ENCODE results near the gene KCNMA1. TPM values are rescaled to one million over a fixed set of nuclear protein-coding genes. Genes with fewer than 3 reads are reported as not detected.

KCNMA1 gene
- total RNA-seq, 1 donor from 2014 or later, result 2.2 TPM

DNA sequence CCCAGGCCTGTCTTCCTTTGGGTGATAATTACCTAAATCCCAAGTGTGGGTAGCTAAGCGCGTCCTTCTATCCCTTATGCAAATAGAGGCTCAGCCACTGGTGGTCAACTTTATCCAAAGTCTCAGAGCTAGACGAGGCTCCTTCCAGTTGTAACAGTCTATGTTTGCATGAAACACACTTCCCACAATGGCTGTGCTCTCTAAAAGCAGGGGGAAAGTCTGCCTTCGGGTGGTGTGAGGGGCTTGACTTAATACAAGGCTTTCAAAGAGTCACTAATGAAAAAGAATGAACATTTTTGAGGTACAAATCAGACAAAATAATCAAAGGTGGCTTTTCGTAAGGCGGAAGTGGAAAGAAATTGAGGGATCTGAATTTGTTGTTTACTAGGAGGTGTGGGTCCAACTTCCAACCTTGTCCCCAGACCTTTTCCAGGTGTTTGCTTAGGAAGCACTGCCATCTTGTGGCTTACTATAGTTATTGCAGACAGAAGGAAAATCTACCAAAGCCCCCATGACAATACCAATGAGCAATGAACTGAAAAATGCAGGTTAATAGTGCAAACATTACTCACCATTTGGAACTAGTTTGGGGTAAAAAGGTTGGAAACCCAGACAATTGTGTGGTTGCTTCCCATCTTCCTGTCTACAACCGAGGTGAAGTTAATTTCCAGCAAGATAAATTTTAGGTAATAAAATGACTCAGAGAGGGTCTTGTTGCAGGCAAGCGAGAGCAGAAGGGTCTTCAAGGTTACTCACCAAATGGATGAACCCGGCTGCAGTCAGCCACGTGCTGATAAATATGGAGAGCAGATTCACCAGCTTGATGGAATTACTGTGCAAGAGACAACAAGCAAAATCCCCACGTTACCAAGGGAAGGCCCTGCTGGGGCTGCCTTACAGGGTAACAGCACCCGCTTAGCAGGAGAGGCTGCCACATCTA, 525.7 kb downstream of the KCNMA1 start:
- ATAC-seq (peak; percentile 71), DNase-seq (ENCODE audit: missing footprints) (no peak)
- intact Hi-C loops (cut with DNase I), result no loop called here

GRCh38 chr10:77110757-77111156, 526.9 kb downstream of the KCNMA1 start:
- ATAC-seq (no peak), DNase-seq (ENCODE audit: missing footprints) (no peak)

DNA sequence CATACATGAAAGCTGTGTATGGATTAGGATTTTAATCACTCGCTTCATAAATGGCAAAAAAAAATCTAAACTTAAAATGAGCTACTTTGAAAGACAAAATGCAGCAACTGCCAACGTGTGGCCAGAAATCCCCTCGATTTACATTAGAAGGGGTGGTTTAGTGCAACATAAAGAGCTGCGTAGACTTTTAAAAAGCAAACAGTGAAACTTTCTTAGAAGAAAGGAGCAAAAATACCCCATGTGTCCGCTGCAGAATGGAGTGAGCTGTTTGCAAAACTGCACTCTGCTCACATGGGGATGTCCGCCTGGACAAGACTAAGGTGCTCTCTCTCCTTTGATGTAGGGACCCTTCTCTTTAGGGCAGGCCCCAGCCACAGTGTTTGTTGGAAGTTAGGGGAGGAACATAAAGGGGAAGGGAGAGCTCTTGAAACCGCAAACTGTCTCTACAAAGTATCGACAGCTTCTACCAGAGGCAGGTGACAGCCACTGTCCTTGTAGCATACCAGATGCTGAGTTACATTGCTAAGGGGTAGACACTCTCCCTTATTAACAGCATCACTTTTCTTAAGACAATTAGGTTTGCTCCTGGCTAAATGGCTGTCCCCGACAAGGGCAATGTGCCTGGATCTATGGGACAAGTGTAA, 528.1 kb downstream of the KCNMA1 start:
- intact Hi-C loops (cut with DNase I), result loop anchor here (5.0 kb wide), 1 partner anchor 102 kb away; no protein-coding TSS in a partner anchor
- DNase-seq (ENCODE audit: missing footprints) (no peak), ATAC-seq (no peak)

More at GRCh38 chr10:77110757-77111156, 526.9 kb downstream of the KCNMA1 start:
- intact Hi-C loops (cut with DNase I), result no loop called here

DNA sequence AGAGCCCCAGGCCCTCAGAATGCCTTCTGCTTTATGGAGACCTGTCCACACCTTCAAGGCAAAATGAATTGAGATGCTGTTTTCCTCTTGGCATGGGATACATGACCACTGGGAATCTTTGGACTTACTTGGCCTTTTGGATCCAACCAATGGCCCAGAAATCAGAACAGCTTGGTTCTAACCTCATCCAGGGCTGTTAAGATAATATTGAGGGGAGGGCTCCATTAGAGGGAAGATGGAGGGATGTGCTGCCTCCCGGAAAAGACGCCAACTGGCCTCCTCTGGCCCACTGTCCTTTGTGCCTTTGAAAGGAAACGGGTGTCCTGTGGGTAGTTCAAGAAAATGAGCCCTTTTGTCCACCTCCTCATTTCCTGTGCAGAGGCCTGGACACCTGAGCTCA, 530.9 kb downstream of the KCNMA1 start:
- intact Hi-C loops (cut with DNase I), result loop anchor here (5.0 kb wide), 1 partner anchor 99 kb away; no protein-coding TSS in a partner anchor
- ATAC-seq (no peak), DNase-seq (ENCODE audit: missing footprints) (no peak)

GRCh38 chr10:77105761-77106221, 531.8 kb downstream of the KCNMA1 start:
- peak; percentile 63 for ATAC-seq
- intact Hi-C loops (cut with DNase I), result loop anchor here (5.0 kb wide), 1 partner anchor 98 kb away; no protein-coding TSS in a partner anchor
- no peak for DNase-seq (ENCODE audit: missing footprints)

- DNase-seq (ENCODE audit: missing footprints) (peak; percentile 68), ATAC-seq (peak; percentile 85)
- intact Hi-C loops (cut with DNase I), result no loop called here
These were observed 533.1 kb downstream of the KCNMA1 start for GRCh38 chr10:77104459-77104980.

- ATAC-seq (no peak), DNase-seq (ENCODE audit: missing footprints) (no peak)
- intact Hi-C loops (cut with DNase I), result no loop called here
These were observed 534.4 kb downstream of the KCNMA1 start for GRCh38 chr10:77103213-77103612.

DNA sequence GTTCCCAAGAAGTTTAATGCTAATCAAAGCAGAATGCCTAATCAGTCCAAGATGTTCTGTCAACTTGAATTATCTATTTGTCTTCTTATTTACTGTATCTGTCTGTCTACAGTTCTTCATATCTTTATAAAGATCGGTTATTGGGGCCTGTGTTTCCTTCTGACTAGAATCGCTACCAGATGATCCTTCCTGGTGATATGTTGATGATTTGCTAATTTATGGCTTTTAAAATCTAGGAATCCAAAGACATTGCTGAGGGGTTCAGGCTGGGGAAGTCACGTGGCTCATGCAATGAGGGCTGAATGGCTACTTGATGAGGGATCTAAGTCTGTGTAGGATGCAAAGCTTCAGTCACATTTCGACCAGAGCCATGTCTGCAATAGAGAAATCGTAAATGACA, 536.3 kb downstream of the KCNMA1 start:
- ATAC-seq, result no peak
- intact Hi-C loops (cut with DNase I), result no loop called here
- no peak for DNase-seq (ENCODE audit: missing footprints)

DNA sequence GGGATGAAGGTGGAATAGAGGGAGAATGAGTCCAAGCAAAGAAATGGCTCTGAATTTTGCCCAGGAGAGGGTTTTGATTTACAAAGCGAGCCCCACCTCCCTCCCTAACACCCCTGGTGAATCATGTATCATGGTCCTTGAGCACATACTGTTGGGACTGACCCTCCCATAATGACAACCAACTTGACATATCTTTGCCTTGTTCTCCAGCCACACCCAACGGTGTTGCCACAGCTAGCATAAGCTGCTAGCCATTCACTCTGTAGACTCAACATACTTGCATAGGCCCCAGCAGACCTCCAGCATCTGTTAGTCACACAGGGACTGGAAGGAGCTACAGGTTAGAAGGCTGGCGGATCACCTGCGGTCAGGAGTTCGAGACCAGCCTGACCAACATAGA, 538.5 kb downstream of the KCNMA1 start:
- DNase-seq (ENCODE audit: missing footprints), result no peak
- intact Hi-C loops (cut with DNase I), result no loop called here

DNA sequence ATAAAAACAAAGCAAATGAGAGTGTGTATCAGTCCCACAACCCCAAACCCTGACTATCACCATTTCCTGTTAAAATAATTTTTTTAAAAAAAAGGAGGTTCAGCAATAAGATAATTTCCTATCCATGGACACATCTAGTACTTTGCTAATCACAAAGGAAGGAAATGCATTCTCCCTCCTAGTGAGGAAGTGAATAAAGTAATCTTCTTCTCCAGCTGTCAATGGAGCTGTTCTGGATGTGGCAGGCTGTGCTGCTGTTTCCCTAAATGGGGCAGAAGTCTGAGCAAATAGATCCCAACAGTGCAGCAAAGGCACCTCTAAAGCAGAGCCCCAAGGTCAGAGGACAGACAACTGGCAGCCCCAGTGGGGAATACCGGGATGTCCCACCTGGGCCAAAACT, 540.0 kb downstream of the KCNMA1 start:
- intact Hi-C loops (cut with DNase I), result no loop called here
- ATAC-seq (no peak), DNase-seq (ENCODE audit: missing footprints) (no peak)

More for the DNA sequence above, 538.5 kb downstream of the KCNMA1 start:
- no peak for ATAC-seq

GRCh38 chr10:77093126-77093525, 544.5 kb downstream of the KCNMA1 start:
- DNase-seq (ENCODE audit: missing footprints) (no peak), ATAC-seq (no peak)
- intact Hi-C loops (cut with DNase I), result no loop called here

DNA sequence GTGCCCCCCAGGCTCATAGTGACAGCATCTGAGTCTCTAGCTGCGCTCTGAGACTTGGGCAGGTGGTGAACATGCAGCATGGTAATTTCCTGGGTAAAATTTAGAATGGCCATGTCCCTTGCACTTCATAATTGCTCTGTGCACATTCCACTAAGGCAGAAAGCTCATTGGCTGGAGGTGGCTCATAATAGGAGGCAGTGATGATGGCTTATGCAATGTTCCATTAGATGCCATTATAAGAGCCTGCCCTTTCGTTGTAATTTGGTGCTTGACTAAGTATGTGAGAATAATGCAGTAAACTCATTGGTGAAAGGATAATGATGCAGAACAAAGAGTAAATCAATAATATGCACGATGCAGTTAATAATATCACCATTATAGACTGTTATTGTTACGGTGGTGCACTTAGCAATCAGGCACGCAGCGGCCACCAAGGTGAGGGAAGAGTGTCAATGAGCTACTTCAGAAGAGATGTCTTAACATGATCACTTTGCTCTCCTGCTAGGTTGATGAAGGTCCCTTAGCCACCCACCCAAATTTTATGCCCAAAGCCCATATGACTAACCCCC, 545.9 kb downstream of the KCNMA1 start:
- no peak for ATAC-seq
- intact Hi-C loops (cut with DNase I), result no loop called here
- DNase-seq (ENCODE audit: missing footprints), result no peak

DNA sequence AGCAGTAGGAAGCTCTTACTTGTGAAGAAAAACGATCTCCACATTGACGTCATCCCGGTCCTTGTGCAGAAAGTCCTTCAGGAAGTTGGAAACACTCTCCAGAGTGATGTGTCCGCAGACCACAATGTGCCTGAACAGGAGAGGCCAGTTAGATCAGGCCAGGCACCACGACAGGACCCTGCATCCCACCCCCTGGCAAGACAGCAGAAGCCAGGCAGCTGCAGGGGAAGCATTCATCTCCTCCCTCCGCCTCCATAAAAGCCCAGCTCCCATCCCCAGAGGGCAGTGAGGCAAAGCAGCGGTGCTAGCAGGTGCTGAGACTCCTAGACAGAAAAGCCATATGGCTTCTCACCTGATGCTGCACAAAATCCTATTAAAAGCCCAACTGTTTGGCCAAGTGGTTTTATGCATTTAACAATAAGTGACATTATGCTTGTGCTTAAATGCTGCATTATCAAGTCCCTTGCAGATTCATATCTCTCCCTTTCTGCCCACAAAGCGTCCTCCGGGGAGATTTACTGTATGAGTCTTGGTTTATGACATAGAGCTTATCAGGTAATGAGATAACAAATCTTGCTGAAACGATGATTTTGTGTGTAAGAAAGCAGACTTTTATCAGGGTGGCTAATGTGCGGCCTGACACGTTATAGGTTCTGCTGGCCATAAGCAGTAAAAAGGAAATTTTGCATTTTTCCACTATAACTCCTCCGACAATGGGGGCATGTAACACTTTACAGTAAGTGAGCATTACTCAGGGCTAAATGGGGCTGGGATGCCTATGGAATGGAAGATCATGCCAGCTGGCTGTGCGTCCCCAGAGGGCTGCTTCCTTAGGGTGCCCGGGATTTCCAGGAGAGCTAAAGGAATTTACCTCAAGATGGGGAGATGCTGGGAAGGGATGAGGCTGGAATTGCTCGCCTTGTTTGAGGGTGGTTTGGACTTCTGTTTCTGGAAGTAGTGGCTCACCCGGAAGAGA, 546.9 kb downstream of the KCNMA1 start:
- intact Hi-C loops (cut with DNase I), result no loop called here
- DNase-seq (ENCODE audit: missing footprints), result no peak

DNA sequence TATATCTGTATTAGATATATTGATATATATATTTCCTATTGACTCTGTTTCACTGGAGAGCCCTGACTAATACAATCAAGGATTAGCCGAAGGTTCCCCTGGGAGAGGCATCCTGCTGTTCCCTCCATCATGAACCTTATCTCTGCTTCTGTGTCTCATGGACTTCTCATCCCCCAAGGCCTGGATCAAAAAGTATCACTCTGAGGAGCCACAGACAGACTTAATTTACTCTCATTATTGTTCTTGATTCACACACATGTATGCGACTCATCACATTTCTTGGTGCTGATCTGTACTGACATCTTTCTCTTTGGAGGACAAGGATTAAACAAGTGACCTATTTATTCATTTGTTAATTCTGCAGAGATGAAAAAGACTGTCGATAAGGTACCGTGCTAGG, 550.2 kb downstream of the KCNMA1 start:
- intact Hi-C loops (cut with DNase I), result no loop called here
- ATAC-seq (no peak), DNase-seq (ENCODE audit: missing footprints) (no peak)

More for the DNA sequence above, 546.9 kb downstream of the KCNMA1 start:
- no peak for ATAC-seq

- ATAC-seq (no peak), DNase-seq (ENCODE audit: missing footprints) (no peak)
- intact Hi-C loops (cut with DNase I), result no loop called here
These were observed 551.5 kb downstream of the KCNMA1 start for GRCh38 chr10:77086081-77086480.

- DNase-seq (ENCODE audit: missing footprints) (no peak), ATAC-seq (no peak)
- intact Hi-C loops (cut with DNase I), result no loop called here
These were observed 552.3 kb downstream of the KCNMA1 start for GRCh38 chr10:77085344-77085743.

- intact Hi-C loops (cut with DNase I), result no loop called here
These were observed 553.0 kb downstream of the KCNMA1 start for GRCh38 chr10:77084431-77085144.

More at GRCh38 chr10:77084431-77085144, 553.0 kb downstream of the KCNMA1 start:
- DNase-seq (ENCODE audit: missing footprints) (peak; percentile 74), ATAC-seq (peak; percentile 85)

Measured in Right ventricle myocardium inferior (tissue), 1 donor.